CD4-positive, alpha-beta T cell (primary cell): ENCODE results near the gene SUPT4H1. TPM values are rescaled to one million over a fixed set of nuclear protein-coding genes. Genes with fewer than 3 reads are reported as not detected.

Source experiments
- ATAC-seq: fragments of 200-7000 bp; cut with Tn5 transposase; one replicate; pipeline ENCODE4 v1.10.0; 2022; ENCODE audit warnings: mild to moderate bottlenecking; ENCODE audit not compliant: poor library complexity
- CTCF ChIA-PET: fragments of 350-600 bp; sonication (Branson Sonifier 250); formaldehyde crosslinking; loops from one replicate; lab custom pipeline; 2021; ENCODE audit warnings: antibody characterized with exemption, inconsistent platforms; lab: Charles Lee
- POLR2A ChIA-PET: fragments of 350-600 bp; sonication (Branson Sonifier 250); formaldehyde crosslinking; loops from one replicate; lab custom pipeline; 2021; ENCODE audit warnings: antibody characterized with exemption, inconsistent platforms; lab: Charles Lee
- DNase-seq, 14 experiments: peaks; one replicate each; pipeline ENCODE4 v3.0.0-alpha.2; 2013 to 2020; ENCODE audit warnings: mixed read lengths in 2 of 14
- H3K27ac ChIP-seq, 2 donors: one replicate each; pipeline versions ENCODE4 v1.5.1 to v1.7.0; 2013; ENCODE audit warnings: low read length in 2 of 2, low read depth in 1 of 2, mild to moderate bottlenecking in 1 of 2
- H3K27me3 ChIP-seq, 2 experiments: 1 replicate in 1 of 2; 2 replicates in 1 of 2; pipeline versions ENCODE4 v1.6.1 to v1.7.0; 2013; ENCODE audit warnings: low read length in 2 of 2, control low read depth in 1 of 2, mild to moderate bottlenecking in 1 of 2, moderate library complexity in 1 of 2; ENCODE audit not compliant: insufficient read depth in 2 of 2, control insufficient read depth in 1 of 2
- H3K36me3 ChIP-seq: one replicate; pipeline ENCODE4 v1.6.1; 2013; ENCODE audit warnings: low read length, control low read depth; ENCODE audit not compliant: insufficient read depth
- H3K4me1 ChIP-seq: one replicate; pipeline ENCODE4 v1.6.1; 2013; ENCODE audit warnings: low read length, control low read depth; ENCODE audit not compliant: insufficient read depth
- H3K4me3 ChIP-seq: one replicate; pipeline ENCODE4 v1.5.1; 2013; ENCODE audit warnings: mild to moderate bottlenecking, low read length, moderate library complexity
- H3K9me3 ChIP-seq, 2 experiments: 1 replicate in 1 of 2; 2 replicates in 1 of 2; pipeline versions ENCODE4 v1.6.1 to v1.7.0; 2013; ENCODE audit warnings: low read length in 2 of 2, mild to moderate bottlenecking in 2 of 2, control low read depth in 1 of 2, moderate library complexity in 1 of 2; ENCODE audit not compliant: control insufficient read depth in 1 of 2, insufficient read depth in 1 of 2
- H3K27ac Mint-ChIP-seq: one replicate; pipeline ENCODE4 v1.8.0; 2020; ENCODE audit warnings: mixed read lengths
- H3K27me3 Mint-ChIP-seq: one replicate; pipeline ENCODE4 v1.8.0; 2021; ENCODE audit warnings: mixed read lengths
- H3K36me3 Mint-ChIP-seq: one replicate; pipeline ENCODE4 v1.8.0; 2021; ENCODE audit warnings: low read depth, mixed read lengths
- H3K4me1 Mint-ChIP-seq: one replicate; pipeline ENCODE4 v1.8.0; 2021; ENCODE audit warnings: low read depth, mixed read lengths
- H3K4me3 Mint-ChIP-seq: one replicate; pipeline ENCODE4 v1.8.0; 2020; ENCODE audit warnings: mild to moderate bottlenecking, mixed read lengths
- H3K9me3 Mint-ChIP-seq: one replicate; pipeline ENCODE4 v1.8.0; 2020; ENCODE audit warnings: mixed read lengths
- intact Hi-C, 2 experiments: fragments of 100-400 bp; cut with DNase I in 1 of 2; cut with micrococcal nuclease in 1 of 2; formaldehyde crosslinking; loops; one replicate each; pipeline versions ENCODE4 v1.15.1 to v1.9.0; 2023 to 2025; cut with DNase I, micrococcal nuclease
- total RNA-seq, 174 experiments: library from RNA in 2 of 174; stranded (reverse) in 2 of 174; gene quantifications; one replicate each; pipeline ENCODE4 v1.2.3 and lab custom pipeline; 2021 to 2026
- TF ChIP-seq, protein P1 (sequence below): fragments of 200-600 bp; IDR thresholded peaks from one replicate; pipeline ENCODE4 v1.8.0; 2022; ENCODE audit warnings: antibody characterized with exemption, mild to moderate bottlenecking

Gene SUPT4H1
- total RNA-seq, 2 experiments from 2014 or later: 46.5 to 47.0 TPM

- H3K36me3 ChIP-seq: peaks cover 16% of the 10 kb centered on the region
- DNase-seq: peak in 1 of 14 experiments; percentile 10
- ATAC-seq: no peak
- intact Hi-C loops: loop anchor here (10.0 kb wide), 2 partner anchors 323 to 693 kb away; no protein-coding TSS in a partner anchor
- no peaks in the 10 kb centered on the region for H3K4me1 ChIP-seq
- Mint-ChIP-seq H3K4me3 (no peak overlapping the region), H3K27me3 (no peaks in the 10 kb centered on the region), H3K4me1 (no peaks in the 10 kb centered on the region), H3K36me3 (no peaks in the 10 kb centered on the region), H3K9me3 (no peaks in the 10 kb centered on the region), H3K27ac (no peak overlapping the region)
- POLR2A ChIA-PET: no interaction called here
- H3K4me3 ChIP-seq: no peak overlapping the region
- no peak overlapping the region for H3K27ac ChIP-seq
- TF ChIP-seq, protein P1, sequence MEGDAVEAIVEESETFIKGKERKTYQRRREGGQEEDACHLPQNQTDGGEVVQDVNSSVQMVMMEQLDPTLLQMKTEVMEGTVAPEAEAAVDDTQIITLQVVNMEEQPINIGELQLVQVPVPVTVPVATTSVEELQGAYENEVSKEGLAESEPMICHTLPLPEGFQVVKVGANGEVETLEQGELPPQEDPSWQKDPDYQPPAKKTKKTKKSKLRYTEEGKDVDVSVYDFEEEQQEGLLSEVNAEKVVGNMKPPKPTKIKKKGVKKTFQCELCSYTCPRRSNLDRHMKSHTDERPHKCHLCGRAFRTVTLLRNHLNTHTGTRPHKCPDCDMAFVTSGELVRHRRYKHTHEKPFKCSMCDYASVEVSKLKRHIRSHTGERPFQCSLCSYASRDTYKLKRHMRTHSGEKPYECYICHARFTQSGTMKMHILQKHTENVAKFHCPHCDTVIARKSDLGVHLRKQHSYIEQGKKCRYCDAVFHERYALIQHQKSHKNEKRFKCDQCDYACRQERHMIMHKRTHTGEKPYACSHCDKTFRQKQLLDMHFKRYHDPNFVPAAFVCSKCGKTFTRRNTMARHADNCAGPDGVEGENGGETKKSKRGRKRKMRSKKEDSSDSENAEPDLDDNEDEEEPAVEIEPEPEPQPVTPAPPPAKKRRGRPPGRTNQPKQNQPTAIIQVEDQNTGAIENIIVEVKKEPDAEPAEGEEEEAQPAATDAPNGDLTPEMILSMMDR: no peak
- H3K9me3 ChIP-seq: no peaks in the 10 kb centered on the region
- CTCF ChIA-PET: no interaction called here
- no peaks in the 10 kb centered on the region for H3K27me3 ChIP-seq
Observed at GRCh38 chr17:58311429-58311894, 40.5 kb downstream of the SUPT4H1 start.

- no peaks in the 10 kb centered on the region for H3K9me3 Mint-ChIP-seq
- no peak overlapping the region for H3K27ac Mint-ChIP-seq
- ChIA-PET POLR2A (no interaction called here), CTCF (no interaction called here)
- H3K36me3 Mint-ChIP-seq: no peaks in the 10 kb centered on the region
- Histone ChIP-seq H3K4me1 (no peaks in the 10 kb centered on the region), H3K27ac (no peak overlapping the region), H3K4me3 (no peak overlapping the region), H3K36me3 (peaks cover 16% of the 10 kb centered on the region), H3K9me3 (no peaks in the 10 kb centered on the region), H3K27me3 (no peaks in the 10 kb centered on the region)
- intact Hi-C loops: loop anchor here (10.0 kb wide), 2 partner anchors 324 to 694 kb away; no protein-coding TSS in a partner anchor
- no peaks in the 10 kb centered on the region for H3K27me3 Mint-ChIP-seq
- H3K4me1 Mint-ChIP-seq: no peaks in the 10 kb centered on the region
- H3K4me3 Mint-ChIP-seq: no peak overlapping the region
- TF ChIP-seq, protein P1: no peak
- DNase-seq: peak in 1 of 14 experiments; percentile 12
- ATAC-seq: no peak
Observed at GRCh38 chr17:58310511-58311428, 41.2 kb downstream of the SUPT4H1 start.

- Mint-ChIP-seq H3K36me3 (no peaks in the 10 kb centered on the region), H3K27me3 (no peaks in the 10 kb centered on the region), H3K4me1 (no peaks in the 10 kb centered on the region), H3K9me3 (no peaks in the 10 kb centered on the region), H3K27ac (no peak overlapping the region), H3K4me3 (no peak overlapping the region)
- ChIA-PET CTCF (no interaction called here), POLR2A (no interaction called here)
- H3K36me3 ChIP-seq: peaks cover 16% of the 10 kb centered on the region
- H3K4me3 ChIP-seq: no peak overlapping the region
- no peaks in the 10 kb centered on the region for H3K9me3 ChIP-seq
- ATAC-seq (no peak), DNase-seq (no peak)
- H3K4me1 ChIP-seq: no peaks in the 10 kb centered on the region
- H3K27me3 ChIP-seq: no peaks in the 10 kb centered on the region
- TF ChIP-seq, protein P1: no peak
- intact Hi-C loops: loop anchor here (10.0 kb wide), 2 partner anchors 325 to 695 kb away; no protein-coding TSS in a partner anchor
- H3K27ac ChIP-seq: no peak overlapping the region
Observed at GRCh38 chr17:58309918-58310259, 42.1 kb downstream of the SUPT4H1 start.
